MM.1S (cell line): ENCODE data around the gene TCF12.

Source experiments
- EZH2 ChIP-seq: fragments of 300-600 bp; sonication (generic); optimal IDR thresholded peaks from 2 replicates; pipeline ENCODE3; 2017; ENCODE audit warnings: low read depth, mild to moderate bottlenecking, antibody characterized with exemption, low read length, mixed read lengths
- TF ChIP-seq, protein P1 (sequence below): fragments of 300-600 bp; sonication (generic); IDR thresholded peaks from 2 replicates; pipeline ENCODE4 v1.5.1; 2016; ENCODE audit warnings: antibody characterized with exemption, low read length, mixed read lengths

DNA sequence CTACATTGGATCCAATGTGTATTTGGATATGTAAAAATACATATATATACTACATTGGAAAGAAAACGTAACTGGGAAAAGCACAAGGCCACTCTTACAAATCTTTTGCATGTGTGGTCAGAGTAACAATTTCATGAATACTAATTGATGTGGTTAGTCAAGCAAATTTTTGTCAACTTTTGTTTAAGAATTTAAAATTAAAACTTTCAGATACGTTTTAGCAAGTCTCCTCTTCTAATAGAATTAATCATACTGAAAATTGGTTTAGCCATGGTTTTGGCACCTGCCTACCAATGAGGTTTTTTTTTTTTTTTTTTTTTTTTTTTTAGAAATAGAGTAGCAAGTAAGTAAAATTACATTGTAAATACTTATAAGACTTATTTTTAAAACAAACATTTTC lies 304.9 kb downstream of the TCF12 start:
- TF ChIP-seq, protein P1, sequence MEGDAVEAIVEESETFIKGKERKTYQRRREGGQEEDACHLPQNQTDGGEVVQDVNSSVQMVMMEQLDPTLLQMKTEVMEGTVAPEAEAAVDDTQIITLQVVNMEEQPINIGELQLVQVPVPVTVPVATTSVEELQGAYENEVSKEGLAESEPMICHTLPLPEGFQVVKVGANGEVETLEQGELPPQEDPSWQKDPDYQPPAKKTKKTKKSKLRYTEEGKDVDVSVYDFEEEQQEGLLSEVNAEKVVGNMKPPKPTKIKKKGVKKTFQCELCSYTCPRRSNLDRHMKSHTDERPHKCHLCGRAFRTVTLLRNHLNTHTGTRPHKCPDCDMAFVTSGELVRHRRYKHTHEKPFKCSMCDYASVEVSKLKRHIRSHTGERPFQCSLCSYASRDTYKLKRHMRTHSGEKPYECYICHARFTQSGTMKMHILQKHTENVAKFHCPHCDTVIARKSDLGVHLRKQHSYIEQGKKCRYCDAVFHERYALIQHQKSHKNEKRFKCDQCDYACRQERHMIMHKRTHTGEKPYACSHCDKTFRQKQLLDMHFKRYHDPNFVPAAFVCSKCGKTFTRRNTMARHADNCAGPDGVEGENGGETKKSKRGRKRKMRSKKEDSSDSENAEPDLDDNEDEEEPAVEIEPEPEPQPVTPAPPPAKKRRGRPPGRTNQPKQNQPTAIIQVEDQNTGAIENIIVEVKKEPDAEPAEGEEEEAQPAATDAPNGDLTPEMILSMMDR: no peak
- no peak for TF ChIP-seq EZH2
